HepG2 (cell line): ENCODE measurements around the gene GNG13. TPM values are rescaled to one million over a fixed set of nuclear protein-coding genes. Genes with fewer than 3 reads are reported as not detected.

Experiments used
- ATAC-seq: fragments of 200-7000 bp; cut with Tn5 transposase; 3 replicates; pipeline ENCODE4 v1.9.1; 2020; ENCODE audit warnings: mild to moderate bottlenecking, moderate library complexity
- BruUV-seq: library from RNA; stranded (reverse); fragments of 400-500 nt; replicated peaks from 2 replicates; lab custom pipeline; 2021; lab: Mats Ljungman, UMichigan
- CTCF ChIA-PET: fragments of 300-600 bp; formaldehyde crosslinking; extraction: SDS; loops from one replicate; lab custom pipeline; 2021; ENCODE audit warnings: low total read pairs, inconsistent platforms, low intra/inter-chr PET ratio; lab: Yijun Ruan, JAX
- POLR2A ChIA-PET: fragments of 350-600 bp; sonication (Branson Sonifier 250); formaldehyde crosslinking; loops from one replicate; lab custom pipeline; 2020; ENCODE audit warnings: antibody characterized with exemption, inconsistent platforms; lab: Yijun Ruan, JAX
- DNase-seq: peaks from one replicate; pipeline ENCODE4 v3.0.0-alpha.2; 2015; ENCODE audit warnings: low spot score
- FAIRE-seq: peaks from 3 replicates; lab custom pipeline; 2011; peaks lifted over from hg19 to GRCh38; lab: Jason Lieb, UNC
- H2AFZ ChIP-seq: one replicate; pipeline ENCODE4 v1.6.1; 2011; ENCODE audit warnings: low read length, inconsistent platforms
- H3K27ac ChIP-seq: fragments of 300-600 bp; 3 replicates; pipeline ENCODE4 v1.8.0; 2011; ENCODE audit warnings: mixed run types, mild to moderate bottlenecking, mixed read lengths, low read length, inconsistent platforms; ENCODE audit not compliant: insufficient read depth; ENCODE audit errors: extremely low read length
- H3K27me3 ChIP-seq, 2 experiments: fragments of 200-600 bp in 1 of 2; 2 replicates in 1 of 2; 3 replicates in 1 of 2; pipeline versions ENCODE4 v1.6.0 to v1.8.0; 2011; ENCODE audit warnings: low read length in 2 of 2, mild to moderate bottlenecking in 2 of 2, moderate library complexity in 2 of 2, inconsistent platforms in 1 of 2; ENCODE audit not compliant: insufficient read depth in 2 of 2, control insufficient read depth in 1 of 2
- H3K36me3 ChIP-seq, 2 experiments: fragments of 200-600 bp in 1 of 2; replicated peaks in 1 of 2; 2 replicates in 1 of 2; 3 replicates in 1 of 2; pipeline versions ENCODE4 v1.5.1 to v1.8.0; 2011; ENCODE audit warnings: low read length in 2 of 2, inconsistent platforms in 1 of 2; ENCODE audit not compliant: insufficient read depth in 2 of 2, control insufficient read depth in 1 of 2
- H3K4me1 ChIP-seq: 2 replicates; pipeline ENCODE4 v1.5.1; 2012; ENCODE audit warnings: low read length, inconsistent platforms; ENCODE audit not compliant: insufficient read depth
- H3K4me2 ChIP-seq: 2 replicates; pipeline ENCODE4 v1.6.0; 2011; ENCODE audit warnings: low read depth, low read length, inconsistent platforms
- H3K4me3 ChIP-seq, 3 experiments: fragments of 200-600 bp in 1 of 3; sonication (generic), shearing (Covaris generic) in 1 of 3; replicated peaks in 1 of 3; 2 replicates each; pipeline ENCODE4 v1.5.1; 2011 to 2016; ENCODE audit warnings: low read length in 3 of 3, inconsistent platforms in 2 of 3, low read depth in 2 of 3, mild to moderate bottlenecking in 2 of 3, control low read depth in 1 of 3, mixed read lengths in 1 of 3; ENCODE audit not compliant: insufficient read depth in 1 of 3
- H3K79me2 ChIP-seq: one replicate; pipeline ENCODE4 v1.6.1; 2011; ENCODE audit warnings: low read length, inconsistent platforms; ENCODE audit not compliant: insufficient read depth
- H3K9ac ChIP-seq: 2 replicates; pipeline ENCODE4 v1.6.0; 2011; ENCODE audit warnings: mild to moderate bottlenecking, low read depth, low read length, inconsistent platforms; ENCODE audit not compliant: insufficient read depth
- H3K9me3 ChIP-seq: 2 replicates; pipeline ENCODE4 v1.5.1; 2012; ENCODE audit warnings: mild to moderate bottlenecking, low read length
- H4K20me1 ChIP-seq: 2 replicates; pipeline ENCODE4 v1.6.0; 2011; ENCODE audit warnings: inconsistent platforms, mild to moderate bottlenecking, low read length, moderate library complexity; ENCODE audit not compliant: insufficient read depth
- ELF1 ChIP-seq: sonication (generic); formaldehyde crosslinking; IDR thresholded peaks from 2 replicates; pipeline ENCODE4 v1.4.0; 2020; ENCODE audit warnings: missing genetic modification reagents
- NBN ChIP-seq: fragments of 450-650 bp; conservative IDR thresholded peaks from 2 replicates; pipeline ENCODE4 v1.6.1; 2017
- RAD51 ChIP-seq: fragments of 450-650 bp; IDR thresholded peaks from 2 replicates; pipeline ENCODE4 v1.6.1; 2016; ENCODE audit warnings: borderline replicate concordance
- SMAD3 ChIP-seq: sonication (generic); formaldehyde crosslinking; IDR thresholded peaks from 2 replicates; pipeline ENCODE4 v1.4.0; 2020; ENCODE audit warnings: missing genetic modification reagents
- SMYD3 ChIP-seq: sonication (generic); formaldehyde crosslinking; IDR thresholded peaks from 2 replicates; pipeline ENCODE4 v1.8.1; 2023; ENCODE audit warnings: mild to moderate bottlenecking, missing genetic modification reagents
- ZBTB7A ChIP-seq: sonication (generic); formaldehyde crosslinking; IDR thresholded peaks from 2 replicates; pipeline ENCODE4 v1.8.0; 2022; ENCODE audit warnings: mild to moderate bottlenecking, missing genetic modification reagents
- ZNF224 ChIP-seq: sonication (generic); formaldehyde crosslinking; IDR thresholded peaks from 2 replicates; pipeline ENCODE4 v1.5.0; 2020; ENCODE audit warnings: mild to moderate bottlenecking, missing genetic modification reagents
- ZNF329 ChIP-seq: sonication (generic); formaldehyde crosslinking; IDR thresholded peaks from 2 replicates; pipeline ENCODE4 v1.9.0; 2021; ENCODE audit warnings: low read depth, mild to moderate bottlenecking, missing genetic modification reagents
- ZNF557 ChIP-seq: sonication (generic); formaldehyde crosslinking; IDR thresholded peaks from 2 replicates; pipeline ENCODE4 v1.4.0; 2020; ENCODE audit warnings: missing genetic modification reagents
- ZNF704 ChIP-seq: sonication (generic); formaldehyde crosslinking; IDR thresholded peaks from 2 replicates; pipeline ENCODE4 v1.8.1; 2023; ENCODE audit warnings: mild to moderate bottlenecking, inconsistent platforms, moderate library complexity, missing genetic modification reagents, borderline replicate concordance
- ZNF816 ChIP-seq: sonication (generic); formaldehyde crosslinking; IDR thresholded peaks from 2 replicates; pipeline ENCODE4 v1.8.0; 2022; ENCODE audit warnings: missing genetic modification reagents, mild to moderate bottlenecking, borderline replicate concordance
- ZNF891 ChIP-seq: sonication (generic); formaldehyde crosslinking; IDR thresholded peaks from 2 replicates; pipeline ENCODE4 v1.5.0; 2020; ENCODE audit warnings: mild to moderate bottlenecking, missing genetic modification reagents
- ZSCAN25 ChIP-seq: sonication (generic); formaldehyde crosslinking; IDR thresholded peaks from 2 replicates; pipeline ENCODE4 v1.8.0; 2022; ENCODE audit warnings: mild to moderate bottlenecking, missing genetic modification reagents
- ZSCAN9 ChIP-seq: IDR thresholded peaks from 2 replicates; pipeline ENCODE4 v1.6.1; 2016; ENCODE audit warnings: borderline replicate concordance
- WGBS: methylation state at CpG from one replicate; pipeline ENCODE4 v1.1.6; 2017; ENCODE audit warnings: low lambda C conversion rate; 5-methylcytosine and 5-hydroxymethylcytosine counted together
- in situ Hi-C: cut with HindIII; loops from 2 replicates; pipeline ENCODE4 v1.10.0; 2017; ENCODE audit warnings: low pct_unique_long_range_greater_than_20kb; ENCODE audit not compliant: extremely low pct_ligation_motif_present
- intact Hi-C: fragments of 100-400 bp; cut with micrococcal nuclease; formaldehyde crosslinking; loops from one replicate; pipeline ENCODE4 v1.10.0; 2022; ENCODE audit not compliant: unreplicated experiment
- polyA plus RNA-seq, 8 experiments: library from polyadenylated mRNA; depleted of rRNA in 3 of 8; stranded (reverse) in 7 of 8; unstranded in 1 of 8; fragments of >200 nt; fragmentation: Illumina TruSeq in 4 of 8; extraction: Trizol in 4 of 8; gene quantifications; 2 replicates each; pipeline versions ENCODE4 v1.2.1 to v1.2.3, GENCODE V29; 2011 to 2016; ENCODE audit warnings: low read depth in 4 of 8, missing spikeins in 1 of 8, mixed read lengths in 1 of 8; ENCODE audit not compliant: insufficient read depth in 1 of 8
- total RNA-seq, 5 experiments: library from RNA; depleted of rRNA; stranded (reverse); fragments of >200 nt; fragmentation: Illumina TruSeq; extraction: Trizol; gene quantifications; 2 replicates each; pipeline ENCODE4 v1.2.3, GENCODE V29; 2016; ENCODE audit warnings: low read depth in 1 of 5
- TF ChIP-seq, protein P1 (sequence below): sonication (generic); formaldehyde crosslinking; conservative IDR thresholded peaks from 2 replicates; pipeline ENCODE4 v1.4.0; 2020; ENCODE audit warnings: mild to moderate bottlenecking, missing genetic modification reagents, moderate library complexity

Gene GNG13
- total and polyA plus RNA-seq, 2 of the 13 experiments (the other 11 are each of a cell fraction or from before 2014, with no cell fraction given) = not detected

DNA sequence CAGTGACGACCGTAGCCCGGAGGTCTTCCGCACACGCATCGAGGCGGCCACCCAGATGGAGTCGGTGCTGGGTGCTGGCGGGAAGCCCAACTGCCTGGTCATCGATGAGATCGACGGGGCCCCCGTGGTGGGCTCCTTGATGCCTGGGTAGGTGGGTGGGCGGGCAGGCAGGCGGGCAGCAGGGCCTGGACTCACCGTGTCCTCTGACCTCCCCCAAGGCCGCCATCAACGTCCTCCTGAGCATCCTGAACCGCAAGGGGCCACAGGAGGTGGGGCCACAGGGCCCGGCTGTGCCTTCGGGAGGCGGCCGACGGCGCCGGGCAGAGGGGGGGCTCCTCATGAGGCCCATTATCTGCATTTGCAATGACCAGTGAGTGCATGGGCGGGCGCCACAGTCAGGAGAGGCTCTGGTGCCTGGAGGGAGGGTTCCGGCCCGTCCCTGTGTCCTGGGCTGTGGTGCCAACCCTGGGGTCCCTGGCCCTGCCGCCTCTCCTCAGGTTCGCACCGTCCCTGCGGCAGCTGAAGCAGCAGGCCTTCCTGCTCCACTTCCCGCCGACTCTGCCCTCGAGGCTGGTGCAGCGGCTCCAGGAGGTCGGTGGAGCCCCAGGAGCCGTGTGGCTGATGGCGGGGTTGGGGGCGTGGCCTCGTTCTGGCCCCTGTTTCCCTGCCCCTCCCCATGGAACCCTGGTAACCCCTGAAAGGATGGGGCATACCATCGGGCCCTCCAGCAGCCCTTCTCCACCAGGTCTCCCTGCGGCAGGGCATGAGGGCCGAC is 8.1 kb downstream of the GNG13 start:
- H3K36me3 ChIP-seq = peaks cover 6 to 9% of the 10 kb centered on the region in 2 experiments; a peak in 3 of 5 replicates
- H4K20me1 ChIP-seq = no peaks in the 10 kb centered on the region
- H3K9ac ChIP-seq = no peak overlapping the region
- no peak for DNase-seq
- no peak for ATAC-seq
- H3K79me2 ChIP-seq = peaks cover 3% of the 10 kb centered on the region
- in situ Hi-C loops (no loop called here), intact Hi-C loops (no loop called here)
- no peak for TF ChIP-seq ZNF329 (CRISPR knock-in tag)
- peaks cover 10% of the 10 kb centered on the region for H3K4me1 ChIP-seq
- no peak overlapping the region for H3K27ac ChIP-seq
- ChIA-PET CTCF (no interaction called here), POLR2A (no interaction called here)
- no peaks in the 10 kb centered on the region for H3K9me3 ChIP-seq
- no peak for FAIRE-seq
- H3K4me2 ChIP-seq = no peak overlapping the region
- no peaks in the 10 kb centered on the region for H3K27me3 ChIP-seq
- BruUV-seq = no TSS peak
- H2AFZ ChIP-seq = no peak overlapping the region
- no peak overlapping the region for H3K4me3 ChIP-seq
- 98% methylated on average over 33 of the region's 46 CpGs for WGBS

- BruUV-seq = no TSS peak
Observed at GRCh38 chr16:791131-791530, 9.4 kb downstream of the GNG13 start.

More at GRCh38 chr16:791131-791530, 9.4 kb downstream of the GNG13 start:
- H3K9ac ChIP-seq = no peak overlapping the region
- TF ChIP-seq SMYD3 (CRISPR knock-in tag) = no peak
- no peak for TF ChIP-seq ZNF816 (CRISPR knock-in tag)
- TF ChIP-seq, protein P1, sequence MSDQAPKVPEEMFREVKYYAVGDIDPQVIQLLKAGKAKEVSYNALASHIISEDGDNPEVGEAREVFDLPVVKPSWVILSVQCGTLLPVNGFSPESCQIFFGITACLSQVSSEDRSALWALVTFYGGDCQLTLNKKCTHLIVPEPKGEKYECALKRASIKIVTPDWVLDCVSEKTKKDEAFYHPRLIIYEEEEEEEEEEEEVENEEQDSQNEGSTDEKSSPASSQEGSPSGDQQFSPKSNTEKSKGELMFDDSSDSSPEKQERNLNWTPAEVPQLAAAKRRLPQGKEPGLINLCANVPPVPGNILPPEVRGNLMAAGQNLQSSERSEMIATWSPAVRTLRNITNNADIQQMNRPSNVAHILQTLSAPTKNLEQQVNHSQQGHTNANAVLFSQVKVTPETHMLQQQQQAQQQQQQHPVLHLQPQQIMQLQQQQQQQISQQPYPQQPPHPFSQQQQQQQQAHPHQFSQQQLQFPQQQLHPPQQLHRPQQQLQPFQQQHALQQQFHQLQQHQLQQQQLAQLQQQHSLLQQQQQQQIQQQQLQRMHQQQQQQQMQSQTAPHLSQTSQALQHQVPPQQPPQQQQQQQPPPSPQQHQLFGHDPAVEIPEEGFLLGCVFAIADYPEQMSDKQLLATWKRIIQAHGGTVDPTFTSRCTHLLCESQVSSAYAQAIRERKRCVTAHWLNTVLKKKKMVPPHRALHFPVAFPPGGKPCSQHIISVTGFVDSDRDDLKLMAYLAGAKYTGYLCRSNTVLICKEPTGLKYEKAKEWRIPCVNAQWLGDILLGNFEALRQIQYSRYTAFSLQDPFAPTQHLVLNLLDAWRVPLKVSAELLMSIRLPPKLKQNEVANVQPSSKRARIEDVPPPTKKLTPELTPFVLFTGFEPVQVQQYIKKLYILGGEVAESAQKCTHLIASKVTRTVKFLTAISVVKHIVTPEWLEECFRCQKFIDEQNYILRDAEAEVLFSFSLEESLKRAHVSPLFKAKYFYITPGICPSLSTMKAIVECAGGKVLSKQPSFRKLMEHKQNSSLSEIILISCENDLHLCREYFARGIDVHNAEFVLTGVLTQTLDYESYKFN (CRISPR knock-in tag) = no peak
- no peak for TF ChIP-seq ZSCAN25 (CRISPR knock-in tag)
- TF ChIP-seq ELF1 (CRISPR knock-in tag) = no peak
- TF ChIP-seq ZNF704 (CRISPR knock-in tag) = no peak
- TF ChIP-seq ZBTB7A = no peak
- no peak for TF ChIP-seq RAD51
- TF ChIP-seq ZNF224 = no peak
- no peak for TF ChIP-seq ZNF557 (CRISPR knock-in tag)
- TF ChIP-seq SMAD3 (CRISPR knock-in tag) = no peak
- no peak for TF ChIP-seq ZNF891 (CRISPR knock-in tag)
- no peak for TF ChIP-seq ZSCAN9 (CRISPR knock-in tag)
- TF ChIP-seq NBN = no peak
- 100% methylated on average over 7 of the region's 23 CpGs for WGBS
- no peak overlapping the region for H3K27ac ChIP-seq
- no peak overlapping the region for H3K4me3 ChIP-seq
- H4K20me1 ChIP-seq = no peaks in the 10 kb centered on the region
- H3K79me2 ChIP-seq = peaks cover 3% of the 10 kb centered on the region
- H3K9me3 ChIP-seq = no peaks in the 10 kb centered on the region
- no peaks in the 10 kb centered on the region for H3K27me3 ChIP-seq
- H3K36me3 ChIP-seq = peaks cover 5 to 8% of the 10 kb centered on the region in 2 experiments; a peak in 3 of 5 replicates
- CTCF ChIA-PET = no interaction called here
- no peak for ATAC-seq
- no peak for DNase-seq
- peaks cover 15% of the 10 kb centered on the region for H3K4me1 ChIP-seq
- in situ Hi-C loops = no loop called here
- POLR2A ChIA-PET = no interaction called here
- no peak for FAIRE-seq
- intact Hi-C loops = no loop called here
- no peak overlapping the region for H2AFZ ChIP-seq
- no peak overlapping the region for H3K4me2 ChIP-seq
